SU-DHL-6 (cell line): ENCODE results near the gene MYL10.

Source experiments
- CTCF ChIP-seq: fragments of 200-600 bp; sonication (generic); IDR thresholded peaks from one replicate; pipeline ENCODE4 v1.5.1; 2017; ENCODE audit warnings: antibody characterized with exemption, mild to moderate bottlenecking, low read length, moderate library complexity; ENCODE audit not compliant: insufficient read depth, poor library complexity, severe bottlenecking
- EZH2phosphoT487 ChIP-seq: fragments of 200-600 bp; sonication (generic), shearing (Covaris generic); conservative IDR thresholded peaks from 2 replicates; pipeline ENCODE4 v1.6.1; 2018; ENCODE audit warnings: mild to moderate bottlenecking, antibody characterized with exemption, low read length, moderate library complexity, mixed read lengths

- TF ChIP-seq CTCF, result no peak
- TF ChIP-seq EZH2phosphoT487, result no peak
Observed at GRCh38 chr7:101618916-101619315, 10.2 kb downstream of the MYL10 start.
